GM19023 (cell line): Measurements from ENCODE around the gene TRIM2.

Experiments
- ATAC-seq: cut with Tn5 transposase; IDR thresholded peaks from one replicate; pipeline ENCODE4 v1.9.1; 2021; ENCODE audit warnings: mild to moderate bottlenecking, moderate library complexity; ENCODE audit not compliant: unreplicated experiment

The TRIM2 gene

GRCh38 chr4:153325558-153325957, 121.3 kb downstream of the TRIM2 start:
- no peak for ATAC-seq

GRCh38 chr4:153326513-153326912, 122.3 kb downstream of the TRIM2 start:
- ATAC-seq = no peak

DNA sequence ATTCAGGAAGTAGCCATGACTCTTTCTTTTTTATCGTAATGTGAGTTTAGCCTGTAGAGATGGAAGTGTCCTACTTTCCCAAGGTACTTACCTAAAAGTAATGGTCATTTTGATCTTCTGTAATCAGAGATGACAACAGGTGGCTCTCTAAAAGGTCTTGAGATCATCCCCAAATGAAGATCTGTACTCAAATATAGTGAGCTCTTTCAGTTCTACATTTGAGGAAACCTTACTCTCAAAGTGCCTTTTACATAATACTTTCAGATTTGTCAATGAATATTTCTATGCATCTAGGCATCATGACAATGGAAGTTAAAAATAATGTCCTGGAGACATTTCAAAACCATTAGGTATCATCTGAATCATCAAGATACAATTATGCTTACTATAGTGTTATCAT, 123.0 kb downstream of the TRIM2 start:
- ATAC-seq = no peak

DNA sequence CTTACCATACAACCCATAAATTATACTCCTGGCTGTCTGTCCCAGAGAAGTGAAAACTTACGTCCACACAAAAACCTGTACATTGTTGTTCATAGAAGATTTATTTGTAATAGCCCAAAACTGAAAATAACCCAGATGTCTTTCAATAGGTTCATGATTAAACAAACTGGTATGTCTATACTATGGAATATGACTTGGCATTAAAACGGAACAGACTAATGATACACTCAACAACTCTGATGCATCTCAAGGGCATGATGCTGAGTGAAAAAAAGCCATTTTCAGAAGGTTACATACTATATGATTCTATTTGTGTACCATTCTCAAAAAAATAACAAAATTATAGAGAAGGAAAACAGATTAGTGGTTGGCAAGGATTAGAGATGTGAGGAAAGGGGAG, 128.7 kb downstream of the TRIM2 start:
- no peak for ATAC-seq

- no peak for ATAC-seq
Measured at GRCh38 chr4:153333874-153334273, 129.6 kb downstream of the TRIM2 start.

DNA sequence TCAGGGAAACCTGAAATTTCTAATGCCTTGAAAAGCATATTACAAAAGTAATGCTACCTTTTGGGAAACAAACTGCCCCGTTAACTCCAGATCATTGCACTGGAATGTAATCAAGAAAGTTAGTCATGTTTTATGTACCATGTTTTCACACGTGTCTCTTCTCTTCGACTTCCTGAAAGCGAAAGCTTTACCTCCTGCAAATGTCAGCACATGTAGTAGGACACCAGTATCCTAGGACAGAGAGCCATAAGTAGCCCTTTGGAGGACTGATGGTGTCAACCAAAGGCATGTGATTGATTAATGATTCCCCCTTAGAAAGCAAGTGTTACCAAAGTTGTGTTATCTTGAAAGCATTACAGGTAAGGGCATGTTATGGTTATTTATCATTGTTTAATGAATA, 131.4 kb downstream of the TRIM2 start:
- ATAC-seq = no peak

GRCh38 chr4:153337686-153338085, 133.4 kb downstream of the TRIM2 start:
- no peak for ATAC-seq

DNA sequence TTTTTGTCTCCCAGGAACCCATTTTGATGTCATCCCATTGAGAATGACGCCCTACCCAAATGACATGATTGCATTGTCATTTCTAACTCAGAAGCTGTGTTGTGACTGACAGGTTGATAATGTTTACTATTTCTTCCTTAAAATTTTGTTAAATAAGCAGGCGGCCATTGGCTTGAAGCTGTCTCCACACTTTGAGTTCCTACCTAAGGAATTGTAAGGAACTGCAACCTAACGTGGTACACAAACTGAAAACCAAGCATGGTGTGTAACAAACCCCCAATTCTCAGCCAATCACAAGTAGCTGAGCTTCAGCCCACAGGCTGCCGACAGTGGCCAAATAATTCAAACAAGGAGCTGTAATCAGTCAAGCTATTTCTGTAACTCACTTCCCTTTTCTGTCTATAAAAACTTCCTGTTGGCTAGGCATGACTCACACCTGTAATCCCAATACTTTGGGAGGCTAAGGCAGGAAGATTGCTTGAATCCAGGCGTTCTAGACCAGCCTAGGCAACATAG, 137.4 kb downstream of the TRIM2 start:
- no peak for ATAC-seq

- ATAC-seq = no peak
Measured at GRCh38 chr4:153342751-153343552, 138.7 kb downstream of the TRIM2 start.

- ATAC-seq = peak; percentile 85
Measured at GRCh38 chr4:153344131-153345011, 140.1 kb downstream of the TRIM2 start, which contains the start of gene MND1. TSS of gene MND1 (plus strand) at chr4:153344688. CDS start at chr4:153344738, 50 bp downstream.

GRCh38 chr4:153345012-153345981, 141.1 kb downstream of the TRIM2 start:
- ATAC-seq = peak; percentile 30

- no peak for ATAC-seq
Measured at GRCh38 chr4:153346031-153346430, 141.8 kb downstream of the TRIM2 start.

- ATAC-seq = no peak
Measured at GRCh38 chr4:153346563-153346962, 142.3 kb downstream of the TRIM2 start.

GRCh38 chr4:153347117-153347516, 142.9 kb downstream of the TRIM2 start:
- no peak for ATAC-seq

GRCh38 chr4:153348006-153348405, 143.8 kb downstream of the TRIM2 start:
- no peak for ATAC-seq

DNA sequence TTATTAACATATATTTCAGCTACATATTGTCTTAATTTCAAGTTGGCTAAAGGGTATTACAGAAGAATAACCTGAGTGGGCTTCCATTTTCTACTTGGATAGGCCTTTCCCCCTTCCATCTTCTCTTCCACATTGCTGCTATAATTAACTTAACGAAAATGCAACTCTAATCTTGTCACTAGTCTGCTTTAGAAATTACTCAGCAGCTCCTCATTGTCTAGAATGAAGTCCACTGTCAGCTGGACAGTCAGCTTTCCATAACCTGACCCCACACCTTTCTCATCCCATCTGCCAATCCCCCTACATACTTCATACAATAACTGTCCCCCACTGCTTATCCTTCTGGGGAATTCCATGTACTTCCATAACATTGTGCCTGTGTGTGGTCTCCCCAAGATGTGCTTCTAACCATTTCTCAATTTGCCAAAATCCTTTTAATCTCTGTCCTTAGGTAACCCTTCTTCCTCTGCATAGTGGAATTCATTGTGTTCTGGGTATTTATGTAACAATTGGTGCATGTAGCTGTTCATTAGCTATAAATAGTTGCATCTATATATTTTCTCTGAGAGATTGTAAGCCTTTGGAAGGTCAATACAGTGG, 145.1 kb downstream of the TRIM2 start:
- ATAC-seq = no peak

DNA sequence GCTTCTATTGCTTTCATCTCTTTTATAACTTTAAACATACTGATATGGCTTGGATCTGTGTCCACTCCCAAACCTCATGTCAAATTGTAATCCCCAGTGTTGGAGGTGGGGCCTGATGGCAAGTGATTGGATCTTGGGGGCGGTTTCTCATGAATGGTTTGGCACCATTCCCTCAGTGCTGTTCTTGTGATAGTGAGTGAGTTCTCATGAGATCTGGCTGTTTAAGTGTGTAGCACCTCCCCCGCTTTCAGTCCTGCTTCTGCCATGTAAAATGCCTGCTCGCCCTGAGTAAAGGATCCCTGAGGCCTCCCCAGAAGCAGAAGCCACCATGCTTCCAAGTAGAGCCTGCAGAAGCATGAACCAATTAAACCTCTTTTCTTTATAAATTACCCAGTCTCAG, 157.9 kb downstream of the TRIM2 start:
- ATAC-seq = no peak

- no peak for ATAC-seq
Measured at GRCh38 chr4:153364061-153364460, 159.8 kb downstream of the TRIM2 start.

GRCh38 chr4:153365003-153365402, 160.8 kb downstream of the TRIM2 start:
- ATAC-seq = no peak

DNA sequence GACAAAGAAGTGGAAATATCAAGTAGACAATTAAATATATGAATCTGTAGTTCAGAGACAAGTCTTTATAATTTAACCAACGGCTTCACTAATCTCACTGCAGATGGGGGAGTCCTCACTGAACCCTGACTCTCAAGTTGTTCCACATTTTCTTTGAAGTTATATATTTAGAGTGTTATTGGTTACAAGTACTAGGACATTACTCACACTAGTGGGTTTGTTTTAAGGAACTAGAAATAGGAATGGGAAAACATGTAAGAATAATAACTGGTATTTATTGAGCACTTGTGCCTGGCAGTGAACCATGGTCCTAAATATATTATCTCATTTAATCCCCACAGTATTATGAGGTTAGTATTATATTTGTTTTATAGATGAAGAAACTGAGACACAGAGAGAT, 162.2 kb downstream of the TRIM2 start:
- ATAC-seq = no peak
